ENCODE results near the gene PAK5. TPM values are rescaled to one million over a fixed set of nuclear protein-coding genes. Genes with fewer than 3 reads are reported as not detected.

PAK5 gene
- total RNA-seq, 2 donors from 2014 or later, result not detected

GRCh38 chr20:9699181-9699580, 139.7 kb downstream of the PAK5 start:
- Mint-ChIP-seq H3K27ac (no peak overlapping the region), H3K4me3 (no peak overlapping the region), H3K4me1 (no peaks in the 10 kb centered on the region), H3K36me3 (ENCODE audit: low read depth) (no peaks in the 10 kb centered on the region), H3K27me3 (no peaks in the 10 kb centered on the region)
- DNase-seq (no peak), ATAC-seq (no peak)
- H3K9me3 ChIP-seq (ENCODE audit: control insufficient read depth, low read length, poor library complexity, severe bottlenecking), result no peaks in the 10 kb centered on the region

GRCh38 chr20:9689041-9689440, 149.8 kb downstream of the PAK5 start:
- DNase-seq (no peak), ATAC-seq (no peak)
- H3K36me3 Mint-ChIP-seq (ENCODE audit: low read depth), result no peaks in the 10 kb centered on the region
- H3K9me3 ChIP-seq (ENCODE audit: control insufficient read depth, low read length, poor library complexity, severe bottlenecking), result no peaks in the 10 kb centered on the region
- no peaks in the 10 kb centered on the region for H3K27me3 Mint-ChIP-seq
- H3K4me3 Mint-ChIP-seq, result no peak overlapping the region
- H3K27ac Mint-ChIP-seq, result no peak overlapping the region
- no peaks in the 10 kb centered on the region for H3K4me1 Mint-ChIP-seq

- no peak overlapping the region for H3K27ac Mint-ChIP-seq
- no peaks in the 10 kb centered on the region for H3K9me3 ChIP-seq (ENCODE audit: control insufficient read depth, low read length, poor library complexity, severe bottlenecking)
- no peak for ATAC-seq
- DNase-seq, result no peak
- H3K4me1 Mint-ChIP-seq, result no peaks in the 10 kb centered on the region
- H3K27me3 Mint-ChIP-seq, result no peaks in the 10 kb centered on the region
- no peak overlapping the region for H3K4me3 Mint-ChIP-seq
- no peaks in the 10 kb centered on the region for H3K36me3 Mint-ChIP-seq (ENCODE audit: low read depth)
Observed at GRCh38 chr20:9686866-9687265, 152.0 kb downstream of the PAK5 start.

DNA sequence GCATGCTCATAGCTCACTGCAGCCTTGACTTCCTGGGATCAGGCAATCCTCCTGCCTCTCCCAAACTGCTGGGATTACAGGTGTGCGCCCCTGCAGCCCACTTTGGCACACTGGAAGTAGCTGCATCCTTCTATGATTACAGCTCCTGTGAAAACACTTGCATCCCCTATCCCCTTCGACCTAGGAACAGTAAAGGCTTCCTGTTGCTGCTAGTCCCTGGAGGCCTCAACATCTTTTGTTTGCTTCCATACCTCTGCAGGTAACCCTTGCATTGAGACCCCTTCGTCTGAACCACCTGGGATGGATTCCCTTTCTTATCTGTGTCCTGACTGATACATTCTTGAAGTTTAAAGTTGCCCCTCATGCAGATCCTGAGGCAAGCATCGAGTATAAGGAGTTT, 152.4 kb downstream of the PAK5 start:
- H3K4me3 Mint-ChIP-seq, result no peak overlapping the region
- ATAC-seq, result no peak
- no peaks in the 10 kb centered on the region for H3K27me3 Mint-ChIP-seq
- H3K9me3 ChIP-seq (ENCODE audit: control insufficient read depth, low read length, poor library complexity, severe bottlenecking), result no peaks in the 10 kb centered on the region
- DNase-seq, result no peak
- no peaks in the 10 kb centered on the region for H3K4me1 Mint-ChIP-seq
- no peak overlapping the region for H3K27ac Mint-ChIP-seq
- no peaks in the 10 kb centered on the region for H3K36me3 Mint-ChIP-seq (ENCODE audit: low read depth)

- H3K9me3 ChIP-seq (ENCODE audit: control insufficient read depth, low read length, poor library complexity, severe bottlenecking), result no peaks in the 10 kb centered on the region
- Mint-ChIP-seq H3K4me1 (no peaks in the 10 kb centered on the region), H3K36me3 (ENCODE audit: low read depth) (no peaks in the 10 kb centered on the region), H3K4me3 (no peak overlapping the region), H3K27me3 (no peaks in the 10 kb centered on the region), H3K27ac (no peak overlapping the region)
- DNase-seq (no peak), ATAC-seq (no peak)
Observed at GRCh38 chr20:9686001-9686400, 152.9 kb downstream of the PAK5 start.

DNA sequence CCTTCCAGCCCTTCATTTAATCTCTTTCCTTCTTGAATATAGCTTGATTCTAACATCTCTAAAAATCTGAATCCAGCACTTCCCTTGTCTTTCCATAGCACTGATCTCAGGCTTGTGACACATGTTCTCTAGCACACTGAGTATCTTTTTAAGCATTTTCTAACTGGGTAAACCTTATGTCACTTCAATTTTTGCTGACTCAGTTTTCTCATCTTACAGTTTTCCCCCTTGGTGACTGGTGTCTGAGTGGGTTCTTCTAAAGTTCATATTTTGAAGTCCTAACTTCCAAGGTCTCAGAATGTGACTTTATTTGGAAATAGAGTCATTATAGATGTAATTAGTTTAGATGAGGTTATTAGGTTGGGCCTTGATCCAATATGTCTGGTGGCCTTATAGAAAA, 153.9 kb downstream of the PAK5 start:
- Mint-ChIP-seq H3K4me3 (no peak overlapping the region), H3K27ac (no peak overlapping the region), H3K4me1 (no peaks in the 10 kb centered on the region), H3K36me3 (ENCODE audit: low read depth) (no peaks in the 10 kb centered on the region), H3K27me3 (no peaks in the 10 kb centered on the region)
- DNase-seq (no peak), ATAC-seq (no peak)
- H3K9me3 ChIP-seq (ENCODE audit: control insufficient read depth, low read length, poor library complexity, severe bottlenecking), result no peaks in the 10 kb centered on the region

- ATAC-seq, result no peak
Observed at GRCh38 chr20:9677100-9677623, 161.7 kb downstream of the PAK5 start.

GRCh38 chr20:9672981-9673380, 165.9 kb downstream of the PAK5 start:
- ATAC-seq, result no peak
- no peak for DNase-seq
- H3K27ac Mint-ChIP-seq, result no peak overlapping the region
- no peak overlapping the region for H3K4me3 Mint-ChIP-seq
- no peaks in the 10 kb centered on the region for H3K9me3 ChIP-seq (ENCODE audit: control insufficient read depth, low read length, poor library complexity, severe bottlenecking)
- no peaks in the 10 kb centered on the region for H3K27me3 Mint-ChIP-seq
- H3K36me3 Mint-ChIP-seq (ENCODE audit: low read depth), result no peaks in the 10 kb centered on the region
- no peaks in the 10 kb centered on the region for H3K4me1 Mint-ChIP-seq

More at GRCh38 chr20:9677100-9677623, 161.7 kb downstream of the PAK5 start:
- Mint-ChIP-seq H3K27ac (no peak overlapping the region), H3K4me1 (no peaks in the 10 kb centered on the region), H3K27me3 (no peaks in the 10 kb centered on the region), H3K36me3 (ENCODE audit: low read depth) (no peaks in the 10 kb centered on the region), H3K4me3 (no peak overlapping the region)
- no peak for DNase-seq
- no peaks in the 10 kb centered on the region for H3K9me3 ChIP-seq (ENCODE audit: control insufficient read depth, low read length, poor library complexity, severe bottlenecking)

DNA sequence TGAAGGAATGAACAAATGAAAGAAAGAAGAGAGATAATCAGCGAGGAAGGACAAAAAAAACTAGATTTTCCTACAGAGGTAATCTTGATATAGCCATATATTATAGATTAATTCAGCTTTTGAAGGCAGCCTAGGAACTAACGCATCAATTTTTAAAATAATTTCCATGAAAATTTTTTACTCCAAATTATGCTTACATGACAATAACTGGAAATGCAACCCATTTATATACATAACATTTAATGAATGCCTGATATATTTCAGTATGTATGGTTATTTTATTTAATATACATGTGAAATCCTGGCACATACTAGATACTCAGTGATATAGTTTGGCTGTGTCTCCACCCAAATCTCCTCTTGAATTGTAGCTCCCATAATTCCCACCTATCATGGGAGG, 166.8 kb downstream of the PAK5 start:
- DNase-seq, result no peak
- H3K27ac Mint-ChIP-seq, result no peak overlapping the region
- no peaks in the 10 kb centered on the region for H3K27me3 Mint-ChIP-seq
- ATAC-seq, result no peak
- H3K36me3 Mint-ChIP-seq (ENCODE audit: low read depth), result no peaks in the 10 kb centered on the region
- H3K4me1 Mint-ChIP-seq, result no peaks in the 10 kb centered on the region
- no peak overlapping the region for H3K4me3 Mint-ChIP-seq
- no peaks in the 10 kb centered on the region for H3K9me3 ChIP-seq (ENCODE audit: control insufficient read depth, low read length, poor library complexity, severe bottlenecking)

- H3K27ac Mint-ChIP-seq, result no peak overlapping the region
- H3K4me3 Mint-ChIP-seq, result no peak overlapping the region
- H3K36me3 Mint-ChIP-seq (ENCODE audit: low read depth), result no peaks in the 10 kb centered on the region
- no peaks in the 10 kb centered on the region for H3K4me1 Mint-ChIP-seq
- no peaks in the 10 kb centered on the region for H3K27me3 Mint-ChIP-seq
- no peak for ATAC-seq
- no peak for DNase-seq
- H3K9me3 ChIP-seq (ENCODE audit: control insufficient read depth, low read length, poor library complexity, severe bottlenecking), result no peaks in the 10 kb centered on the region
Observed at GRCh38 chr20:9668381-9668780, 170.5 kb downstream of the PAK5 start.

DNA sequence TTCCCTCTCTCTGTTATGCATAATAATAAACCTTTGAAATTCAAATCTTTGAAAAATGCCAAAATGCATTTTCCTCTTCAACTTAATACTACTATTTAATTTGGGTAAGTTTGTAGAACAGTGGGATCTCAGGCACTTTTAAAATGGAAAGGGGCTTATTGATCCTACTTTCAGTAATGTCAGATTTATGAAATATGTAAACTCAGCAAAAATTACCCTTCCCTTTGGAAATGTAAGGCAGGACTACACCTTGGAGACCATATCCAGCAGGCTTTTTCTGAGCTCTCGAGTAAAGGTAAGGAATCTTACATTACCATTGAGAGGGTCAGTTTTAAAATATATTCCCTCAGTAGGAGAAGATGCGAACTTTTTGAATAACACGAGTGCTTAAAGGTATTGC, 175.5 kb downstream of the PAK5 start:
- Mint-ChIP-seq H3K36me3 (ENCODE audit: low read depth) (no peaks in the 10 kb centered on the region), H3K4me1 (no peaks in the 10 kb centered on the region), H3K27ac (no peak overlapping the region), H3K27me3 (no peaks in the 10 kb centered on the region), H3K4me3 (no peak overlapping the region)
- DNase-seq (no peak), ATAC-seq (no peak)
- H3K9me3 ChIP-seq (ENCODE audit: control insufficient read depth, low read length, poor library complexity, severe bottlenecking), result no peaks in the 10 kb centered on the region

- Mint-ChIP-seq H3K4me3 (no peak overlapping the region), H3K36me3 (ENCODE audit: low read depth) (no peaks in the 10 kb centered on the region), H3K27ac (no peak overlapping the region), H3K4me1 (no peaks in the 10 kb centered on the region), H3K27me3 (no peaks in the 10 kb centered on the region)
- ATAC-seq, result no peak
- DNase-seq, result no peak
- no peaks in the 10 kb centered on the region for H3K9me3 ChIP-seq (ENCODE audit: control insufficient read depth, low read length, poor library complexity, severe bottlenecking)
Observed at GRCh38 chr20:9660236-9660868, 178.5 kb downstream of the PAK5 start.

DNA sequence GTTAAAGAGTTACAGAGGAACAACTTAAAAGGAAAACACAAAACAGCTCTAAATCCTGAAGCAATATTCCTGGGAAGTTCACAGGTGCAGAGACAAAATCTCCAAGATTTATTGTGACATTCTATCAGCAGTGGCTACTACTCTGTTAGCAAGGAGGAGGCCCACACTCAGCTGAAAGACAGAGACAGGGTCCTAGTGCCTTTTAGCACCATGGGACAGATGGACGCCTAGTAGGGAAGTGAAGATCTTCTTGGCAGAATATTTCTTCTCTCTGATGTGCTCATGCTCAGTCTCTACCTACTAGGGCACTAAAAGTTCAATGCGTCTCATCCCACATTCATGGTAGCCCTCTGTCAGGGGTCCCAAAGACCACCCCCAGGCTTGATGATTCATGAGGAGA, 191.1 kb downstream of the PAK5 start:
- no peaks in the 10 kb centered on the region for H3K27me3 Mint-ChIP-seq
- no peaks in the 10 kb centered on the region for H3K36me3 Mint-ChIP-seq (ENCODE audit: low read depth)
- no peak overlapping the region for H3K4me3 Mint-ChIP-seq
- no peaks in the 10 kb centered on the region for H3K9me3 ChIP-seq (ENCODE audit: control insufficient read depth, low read length, poor library complexity, severe bottlenecking)
- ATAC-seq (no peak), DNase-seq (no peak)
- H3K4me1 Mint-ChIP-seq, result no peaks in the 10 kb centered on the region
- H3K27ac Mint-ChIP-seq, result no peak overlapping the region

DNA sequence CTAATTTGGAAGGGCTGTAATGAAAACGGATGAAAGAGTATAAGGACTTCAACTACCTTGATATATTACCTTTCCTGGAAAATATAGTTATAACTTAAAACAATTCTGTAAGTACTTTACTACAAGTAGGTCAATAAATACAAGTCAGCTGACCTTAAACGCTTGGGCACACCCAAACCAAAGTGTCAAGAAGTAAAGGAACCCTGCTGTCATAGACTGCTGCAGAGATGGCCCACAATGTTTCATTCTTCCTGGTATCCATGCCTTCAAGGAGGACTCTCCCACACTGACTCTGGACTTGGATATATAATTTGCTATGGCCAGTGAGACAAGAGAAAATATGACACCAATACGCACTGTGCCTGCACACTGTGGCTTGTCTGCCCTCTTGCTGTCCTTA, 192.5 kb downstream of the PAK5 start:
- H3K36me3 Mint-ChIP-seq (ENCODE audit: low read depth), result no peaks in the 10 kb centered on the region
- H3K9me3 ChIP-seq (ENCODE audit: control insufficient read depth, low read length, poor library complexity, severe bottlenecking), result no peaks in the 10 kb centered on the region
- DNase-seq (no peak), ATAC-seq (no peak)
- no peak overlapping the region for H3K4me3 Mint-ChIP-seq
- H3K4me1 Mint-ChIP-seq, result no peaks in the 10 kb centered on the region
- no peaks in the 10 kb centered on the region for H3K27me3 Mint-ChIP-seq
- H3K27ac Mint-ChIP-seq, result no peak overlapping the region
